Stimulated activated CD4-positive, alpha-beta T cell treated with anti-CD3 and anti-CD28 coated beads, Interleukin-2, amount 100 ng/mL, for 4 hours (primary cell): Measurements from ENCODE around the gene MUC5B.

Experiments
- DNase-seq: peaks from one replicate; pipeline ENCODE4 v3.0.0-alpha.2; 2020; ENCODE audit warnings: low read depth

MUC5B gene

GRCh38 chr11:1220941-1221721 lies 1.7 kb upstream of the MUC5B start:
- DNase-seq: no peak

GRCh38 chr11:1221848-1222311 lies 986 bp upstream of the MUC5B start:
- DNase-seq: no peak

- DNase-seq: no peak
Observed at GRCh38 chr11:1223346-1224110, 662 bp downstream of the MUC5B start.

- DNase-seq: no peak
Observed at GRCh38 chr11:1224111-1224490, 1.2 kb downstream of the MUC5B start.

GRCh38 chr11:1224491-1225385 lies 1.9 kb downstream of the MUC5B start:
- no peak for DNase-seq

- DNase-seq: no peak
Observed at GRCh38 chr11:1225386-1226225, 2.7 kb downstream of the MUC5B start.

- no peak for DNase-seq
Observed at GRCh38 chr11:1226226-1226985, 3.5 kb downstream of the MUC5B start.

- DNase-seq: no peak
Observed at GRCh38 chr11:1226986-1227550, 4.2 kb downstream of the MUC5B start.

GRCh38 chr11:1227551-1228100 lies 4.8 kb downstream of the MUC5B start:
- DNase-seq: no peak

GRCh38 chr11:1228101-1228821 lies 5.4 kb downstream of the MUC5B start:
- DNase-seq: no peak

GRCh38 chr11:1228921-1229451 lies 6.1 kb downstream of the MUC5B start:
- DNase-seq: no peak

GRCh38 chr11:1229471-1230120 lies 6.7 kb downstream of the MUC5B start:
- no peak for DNase-seq

GRCh38 chr11:1230121-1230455 lies 7.2 kb downstream of the MUC5B start:
- DNase-seq: no peak

GRCh38 chr11:1230456-1231395 lies 7.9 kb downstream of the MUC5B start:
- no peak for DNase-seq

- DNase-seq: no peak
Observed at GRCh38 chr11:1231396-1232020, 8.6 kb downstream of the MUC5B start.

GRCh38 chr11:1232021-1232882 lies 9.4 kb downstream of the MUC5B start:
- DNase-seq: no peak
